Measurements from ENCODE around the gene DCAF10.
"Not testable (repeated sequence)": the region's sequence is repeated elsewhere in the genome, so short reads cannot be mapped to it uniquely, and the experiment has no call there.

DCAF10 gene, protein sequence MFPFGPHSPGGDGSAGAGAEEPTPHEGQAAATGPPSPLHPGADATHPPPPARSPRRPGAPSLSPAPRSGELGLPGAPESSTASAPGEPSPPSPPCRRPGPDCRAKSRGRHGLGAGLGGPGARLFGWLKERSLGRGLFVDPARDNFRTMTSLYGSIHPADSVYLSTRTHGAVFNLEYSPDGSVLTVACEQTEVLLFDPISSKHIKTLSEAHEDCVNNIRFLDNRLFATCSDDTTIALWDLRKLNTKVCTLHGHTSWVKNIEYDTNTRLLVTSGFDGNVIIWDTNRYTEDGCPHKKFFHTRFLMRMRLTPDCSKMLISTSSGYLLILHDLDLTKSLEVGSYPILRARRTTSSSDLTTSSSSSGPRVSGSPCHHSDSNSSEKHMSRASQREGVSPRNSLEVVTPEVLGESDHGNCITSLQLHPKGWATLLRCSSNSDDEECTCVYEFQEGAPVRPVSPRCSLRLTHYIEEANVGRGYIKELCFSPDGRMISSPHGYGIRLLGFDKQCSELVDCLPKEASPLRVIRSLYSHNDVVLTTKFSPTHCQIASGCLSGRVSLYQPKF

GRCh38 chr9:37800631-37801286 is at the start of gene DCAF10:
DCAF10 (plus strand) TSS chr9:37800797; CDS start chr9:37800867, 70 bp downstream.
- DNase-seq = peak; percentile 93

DNA sequence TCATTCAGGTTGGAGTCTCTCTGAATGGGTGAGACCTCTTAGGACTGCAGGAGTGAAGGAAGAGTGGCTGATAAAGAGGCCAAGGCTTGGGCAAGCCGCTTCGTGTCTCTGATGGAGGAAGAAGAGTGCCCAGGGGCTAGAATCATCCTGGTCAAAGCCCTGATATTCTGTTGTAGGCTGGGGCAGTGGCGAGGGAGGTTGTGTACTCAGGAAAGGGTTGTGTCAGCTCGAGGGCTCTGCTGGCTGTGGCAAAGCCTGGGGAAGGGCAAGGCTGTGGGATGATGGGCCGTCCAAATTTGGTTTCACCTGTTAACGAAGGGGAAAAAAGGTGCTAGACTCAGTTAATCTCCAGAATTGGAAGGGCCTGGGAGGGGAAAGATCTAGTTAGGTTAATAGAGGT is 49.4 kb upstream of the DCAF10 start:
- DNase-seq = no peak

DNA sequence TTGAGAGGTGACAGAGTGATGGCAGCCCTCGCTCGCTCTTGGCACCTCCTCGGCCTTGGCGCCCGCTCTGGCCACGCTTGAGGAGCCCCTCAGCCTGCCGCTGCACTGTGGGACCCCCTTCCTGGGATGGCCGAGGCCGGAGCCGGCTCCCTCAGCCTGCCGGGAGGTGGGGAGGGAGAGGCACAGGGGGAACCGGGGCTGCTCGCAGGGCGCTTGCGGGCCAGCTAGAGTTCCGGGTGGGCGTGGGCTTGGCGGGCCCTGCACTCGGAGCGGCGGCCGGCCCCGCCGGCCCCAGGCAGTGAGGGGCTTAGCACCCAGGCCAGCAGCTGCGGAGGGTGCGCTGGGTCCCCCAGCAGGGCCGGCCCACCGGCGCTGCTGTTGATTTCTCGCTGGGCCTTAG is 48.9 kb upstream of the DCAF10 start:
- not testable (repeated sequence) for DNase-seq

GRCh38 chr9:37752112-37752511 is 48.5 kb upstream of the DCAF10 start:
- DNase-seq = not testable (repeated sequence)

GRCh38 chr9:37752642-37753488 is 47.7 kb upstream of the DCAF10 start:
- no peak for DNase-seq

DNA sequence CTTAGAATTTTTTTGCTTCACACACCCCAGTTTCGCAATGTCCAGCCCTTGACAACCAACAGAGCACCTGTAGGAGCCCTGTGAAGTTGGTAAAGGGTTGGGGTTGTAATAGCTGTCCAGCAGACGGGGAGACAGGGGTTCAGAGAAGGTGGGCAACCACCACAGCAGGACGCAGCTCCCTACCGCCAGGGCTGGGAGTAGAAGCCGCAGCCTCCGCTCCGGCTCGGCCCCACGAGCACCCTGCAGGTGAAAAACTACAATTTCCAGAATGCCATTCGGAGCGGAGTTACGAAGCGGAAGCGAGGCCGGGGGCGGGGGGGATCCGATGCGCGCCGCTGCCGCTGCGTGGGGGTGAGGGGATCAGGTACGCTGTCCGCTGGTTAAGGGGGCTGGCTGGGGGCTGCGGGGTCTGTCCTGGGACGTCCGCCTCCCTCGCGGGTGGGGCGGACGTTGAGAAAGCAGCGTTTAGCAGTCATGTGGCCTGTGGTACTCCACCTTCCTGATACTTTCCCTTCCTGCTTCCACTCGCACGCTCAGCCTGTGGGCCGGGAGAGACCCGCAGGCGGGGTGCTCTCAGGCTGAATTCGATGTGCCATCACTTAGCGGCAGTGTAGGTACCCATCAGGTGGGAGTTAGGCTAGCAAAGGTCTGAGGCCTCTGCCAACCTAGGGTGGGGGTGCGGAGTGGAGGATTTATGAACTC is 47.0 kb upstream of the DCAF10 start, which contains the start of gene TRMT10B:
Gene TRMT10B, plus strand, starts transcription at position 317 of the 702 bp plus-strand sequence. CDS start 8,127 bp downstream, outside the sequence.
- DNase-seq = peak; percentile 85

- no peak for DNase-seq
These were observed 41.9 kb upstream of the DCAF10 start for GRCh38 chr9:37758747-37759146.

- no peak for DNase-seq
These were observed 40.0 kb upstream of the DCAF10 start for GRCh38 chr9:37760416-37761161.

DNA sequence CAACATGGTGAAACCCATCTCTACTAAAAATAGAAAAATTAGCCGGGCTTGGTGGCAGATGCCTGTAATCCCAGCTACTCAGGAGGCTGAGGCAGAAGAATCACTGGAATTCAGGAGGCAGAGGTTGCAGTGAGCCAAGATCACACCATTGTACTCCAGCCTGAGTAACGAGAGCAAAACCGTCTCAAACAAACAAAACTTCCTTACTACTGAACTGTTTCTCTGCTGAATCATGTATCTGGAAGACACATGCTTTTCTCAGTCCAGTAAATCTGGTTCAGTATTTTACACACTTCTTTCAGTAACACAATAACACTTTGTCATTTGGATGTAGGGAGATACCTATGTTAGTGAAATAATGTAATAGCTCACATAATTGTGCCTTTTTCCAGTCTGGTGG is 39.1 kb upstream of the DCAF10 start:
- no peak for DNase-seq

- DNase-seq = not testable (repeated sequence)
These were observed 35.3 kb upstream of the DCAF10 start for GRCh38 chr9:37765263-37765662.

DNA sequence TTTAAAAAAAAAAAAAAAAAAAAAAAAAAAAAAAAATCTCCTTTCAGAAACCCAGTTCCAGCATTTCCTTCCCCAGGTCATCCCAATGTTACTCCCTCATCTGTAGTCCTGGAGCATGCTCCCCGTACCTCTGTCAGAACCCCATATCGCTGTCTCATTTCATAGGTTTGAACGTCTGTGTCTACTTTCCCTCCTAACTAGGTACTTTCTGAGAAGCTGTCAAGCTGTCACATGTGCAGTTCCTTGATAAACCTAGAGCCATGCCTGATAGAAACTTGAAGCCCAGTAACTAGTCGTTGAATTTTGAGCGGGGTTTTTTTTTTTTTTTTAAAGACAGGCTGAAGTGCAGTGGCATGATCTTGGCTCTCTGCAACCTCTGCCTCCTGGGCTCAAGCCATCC is 31.3 kb upstream of the DCAF10 start:
- DNase-seq = no peak

GRCh38 chr9:37769995-37770394 is 30.6 kb upstream of the DCAF10 start:
- no peak for DNase-seq

- DNase-seq = no peak
These were observed 25.2 kb upstream of the DCAF10 start for GRCh38 chr9:37775216-37775919.

DNA sequence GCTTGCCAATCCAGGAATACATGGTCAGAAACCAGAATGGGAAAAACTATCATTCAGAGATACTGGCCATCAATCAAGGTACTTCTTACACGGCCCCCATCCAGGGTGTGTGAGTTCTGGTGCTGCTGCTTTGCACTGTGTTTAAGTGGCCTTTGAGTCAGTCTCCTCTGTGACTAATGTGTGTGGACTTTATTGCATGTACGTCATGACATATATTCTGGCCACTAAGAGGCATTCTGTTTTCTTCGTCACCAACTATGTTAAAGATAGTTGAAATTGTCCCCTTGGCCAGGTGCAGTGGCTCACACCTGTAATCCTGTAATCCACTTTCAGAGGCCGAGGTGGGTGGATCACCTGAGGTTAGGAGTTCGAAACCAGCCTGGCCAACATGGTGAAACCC is 24.3 kb upstream of the DCAF10 start:
- no peak for DNase-seq

- no peak for DNase-seq
These were observed 22.1 kb upstream of the DCAF10 start for GRCh38 chr9:37778534-37778933.

DNA sequence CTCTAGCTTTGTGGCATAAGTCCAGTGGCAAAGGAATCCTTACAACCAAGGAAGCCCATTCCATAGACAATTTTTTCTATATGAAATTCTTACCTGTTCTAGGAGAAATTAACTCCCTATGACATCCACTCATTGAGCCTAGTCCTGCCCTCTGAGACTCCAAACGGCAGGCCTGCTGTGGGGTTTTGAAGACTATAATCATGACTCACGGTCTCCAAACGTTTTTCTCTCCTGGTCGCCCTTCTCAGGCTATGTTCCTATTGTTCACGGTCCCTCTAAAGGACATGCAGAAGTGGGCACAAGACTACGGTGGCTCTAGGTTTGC is 16.3 kb upstream of the DCAF10 start:
- DNase-seq = no peak

- DNase-seq = peak; percentile 94
These were observed 15.7 kb upstream of the DCAF10 start, which contains the start of gene EXOSC3 for GRCh38 chr9:37784616-37785483. EXOSC3 (minus strand) TSS chr9:37785064; CDS start chr9:37785044, 20 bp downstream.

- DNase-seq = no peak
These were observed 13.5 kb upstream of the DCAF10 start for GRCh38 chr9:37787059-37787458.

DNA sequence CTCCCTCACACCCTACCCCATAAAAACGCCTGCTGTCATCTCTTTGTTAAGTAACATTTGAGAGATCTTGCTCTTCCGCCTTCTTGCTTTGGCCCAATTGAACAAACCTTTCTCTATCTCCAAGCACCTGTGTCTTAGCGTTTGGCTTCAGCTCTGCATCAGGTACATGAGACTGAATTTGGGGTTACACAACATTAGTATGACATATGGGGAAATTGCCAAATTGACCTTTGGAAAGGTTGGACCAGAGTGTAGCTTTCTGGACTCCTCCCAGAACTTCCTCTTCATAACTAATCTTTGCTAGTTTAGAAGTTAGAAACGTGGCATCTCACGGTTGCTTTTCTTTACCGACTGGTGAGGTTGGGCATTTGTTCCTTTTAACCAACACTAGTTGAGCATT is 12.3 kb upstream of the DCAF10 start:
- DNase-seq = no peak

- no peak for DNase-seq
These were observed 10.5 kb upstream of the DCAF10 start for GRCh38 chr9:37790096-37790495.

All from femur (tissue), 1 donor.